T-helper 17 cell (primary cell): Measurements from ENCODE around the gene ABLIM3. TPM values are rescaled to one million over a fixed set of nuclear protein-coding genes. Genes with fewer than 3 reads are reported as not detected.

ENCODE experiments used
- ATAC-seq: fragments of 150-1000 bp; cut with Tn5 transposase; 2 replicates; pipeline ENCODE4 v1.10.0; 2021; ENCODE audit warnings: mild to moderate bottlenecking, moderate library complexity
- DNase-seq, 3 donors: peaks; one replicate each; pipeline versions ENCODE4 v3.0.0 to v3.0.0-alpha.2; 2020 to 2021
- H3K9me3 ChIP-seq: one replicate; pipeline ENCODE4 v1.7.0; 2013; ENCODE audit warnings: low read length, mild to moderate bottlenecking; ENCODE audit not compliant: control insufficient read depth, poor library complexity, severe bottlenecking
- H3K27ac Mint-ChIP-seq: one replicate; pipeline ENCODE4 v1.8.0; 2022; ENCODE audit warnings: mild to moderate bottlenecking, moderate library complexity, mixed read lengths
- H3K27me3 Mint-ChIP-seq: one replicate; pipeline ENCODE4 v1.8.0; 2022; ENCODE audit warnings: mixed read lengths
- H3K36me3 Mint-ChIP-seq: one replicate; pipeline ENCODE4 v1.8.0; 2022; ENCODE audit warnings: low read depth, mixed read lengths
- H3K4me1 Mint-ChIP-seq: one replicate; pipeline ENCODE4 v1.8.0; 2022; ENCODE audit warnings: mild to moderate bottlenecking, mixed read lengths
- H3K4me3 Mint-ChIP-seq: one replicate; pipeline ENCODE4 v1.8.0; 2022; ENCODE audit warnings: mild to moderate bottlenecking, moderate library complexity, mixed read lengths
- total RNA-seq, 4 donors: library from RNA in 2 of 4; stranded (reverse) in 2 of 4; gene quantifications; one replicate each; pipeline ENCODE4 v1.2.3 and lab custom pipeline; 2022 to 2026

The ABLIM3 gene
- total RNA-seq, 2 donors from 2014 or later, result 0.55 to 18.5 TPM

DNA sequence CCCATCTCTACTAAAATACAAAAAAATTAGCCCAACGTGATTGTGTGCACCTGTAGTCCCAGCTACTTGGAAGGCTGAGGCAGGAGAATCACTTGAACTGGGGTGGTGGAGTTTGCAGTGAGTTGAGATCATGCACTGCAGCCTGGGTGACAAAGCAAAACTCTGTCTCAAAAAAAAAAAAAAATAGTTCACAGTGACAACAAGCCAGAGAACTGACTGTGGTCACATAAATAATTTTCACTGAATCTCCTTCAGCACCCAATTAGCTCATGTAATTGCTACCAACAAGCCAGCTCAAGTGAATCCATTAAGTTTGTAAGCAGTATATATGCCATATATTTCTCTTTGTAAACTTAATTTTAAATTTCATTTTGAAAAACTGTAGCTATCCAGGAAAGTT lies 115.8 kb downstream of the ABLIM3 start:
- H3K4me1 Mint-ChIP-seq, result peaks cover 2% of the 10 kb centered on the region
- H3K36me3 Mint-ChIP-seq, result peaks cover 2% of the 10 kb centered on the region

DNA sequence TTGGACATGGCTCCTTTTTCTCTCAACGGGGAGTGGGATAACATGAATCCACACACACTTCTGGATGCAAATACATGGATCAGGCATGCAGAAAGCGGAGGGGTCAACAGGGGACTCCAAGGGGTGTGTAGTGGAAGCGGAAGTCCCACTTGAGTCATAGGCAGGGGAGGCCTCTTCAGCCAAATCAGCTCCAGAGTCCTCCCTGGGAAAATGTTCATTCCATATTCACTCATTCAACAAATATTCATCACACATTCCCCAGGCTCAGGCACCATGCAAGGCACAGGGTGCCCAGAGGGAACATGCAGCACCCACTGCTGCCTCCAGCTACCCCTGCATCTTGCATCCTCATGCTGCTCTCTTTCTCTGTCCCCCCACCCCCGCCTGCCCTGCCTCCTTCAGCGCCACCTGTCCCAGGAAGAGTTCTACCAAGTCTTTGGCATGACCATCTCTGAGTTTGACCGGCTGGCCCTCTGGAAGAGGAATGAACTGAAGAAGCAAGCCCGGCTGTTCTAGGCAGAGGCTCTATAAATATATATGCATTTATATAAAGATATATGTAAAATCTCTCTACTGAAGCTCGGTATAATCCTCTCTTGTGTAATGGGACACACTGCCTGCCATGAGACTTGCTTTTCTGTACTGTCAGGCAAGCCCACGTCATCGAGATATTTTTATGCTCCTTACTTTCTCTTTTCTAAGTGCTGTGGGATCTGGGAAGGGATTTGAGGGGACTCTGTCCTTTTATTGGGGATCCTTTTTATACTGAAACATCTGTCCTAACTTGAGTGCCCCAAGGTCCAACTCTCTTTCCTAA lies 116.8 kb downstream of the ABLIM3 start:
- Mint-ChIP-seq H3K36me3 (peaks cover 2% of the 10 kb centered on the region), H3K4me1 (peaks cover 2% of the 10 kb centered on the region), H3K4me3 (no peak overlapping the region), H3K27me3 (peaks cover 46% of the 10 kb centered on the region), H3K27ac (no peak overlapping the region)
- no peaks in the 10 kb centered on the region for H3K9me3 ChIP-seq
- ATAC-seq (no peak), DNase-seq (no peak)

More for the DNA sequence above, 115.8 kb downstream of the ABLIM3 start:
- DNase-seq (no peak), ATAC-seq (no peak)
- Mint-ChIP-seq H3K4me3 (no peak overlapping the region), H3K27me3 (peaks cover 37% of the 10 kb centered on the region), H3K27ac (no peak overlapping the region)
- H3K9me3 ChIP-seq, result no peaks in the 10 kb centered on the region

DNA sequence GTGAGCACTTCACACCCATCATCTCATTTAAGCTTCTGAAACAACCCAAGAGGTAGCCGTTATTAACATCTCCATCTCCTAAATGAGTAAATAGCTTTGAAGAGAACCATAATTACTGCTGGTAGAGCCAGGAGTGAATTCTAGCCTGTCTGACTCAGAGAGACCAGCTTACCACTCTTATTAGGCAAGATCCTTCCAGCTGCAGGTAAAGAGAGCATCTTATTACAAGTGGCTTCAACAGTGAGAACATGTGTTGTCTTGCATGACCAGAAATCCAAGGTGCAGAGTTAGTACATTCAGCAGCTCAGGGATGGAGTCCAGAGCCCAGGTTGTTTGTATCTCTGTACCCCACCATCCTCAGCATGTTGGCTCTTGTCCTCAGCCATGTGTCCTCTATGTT lies 119.5 kb downstream of the ABLIM3 start:
- Mint-ChIP-seq H3K36me3 (no peaks in the 10 kb centered on the region), H3K27ac (no peak overlapping the region), H3K4me1 (peaks cover 9% of the 10 kb centered on the region), H3K4me3 (no peak overlapping the region), H3K27me3 (peaks cover 56% of the 10 kb centered on the region)
- DNase-seq (no peak), ATAC-seq (no peak)
- H3K9me3 ChIP-seq, result no peaks in the 10 kb centered on the region

DNA sequence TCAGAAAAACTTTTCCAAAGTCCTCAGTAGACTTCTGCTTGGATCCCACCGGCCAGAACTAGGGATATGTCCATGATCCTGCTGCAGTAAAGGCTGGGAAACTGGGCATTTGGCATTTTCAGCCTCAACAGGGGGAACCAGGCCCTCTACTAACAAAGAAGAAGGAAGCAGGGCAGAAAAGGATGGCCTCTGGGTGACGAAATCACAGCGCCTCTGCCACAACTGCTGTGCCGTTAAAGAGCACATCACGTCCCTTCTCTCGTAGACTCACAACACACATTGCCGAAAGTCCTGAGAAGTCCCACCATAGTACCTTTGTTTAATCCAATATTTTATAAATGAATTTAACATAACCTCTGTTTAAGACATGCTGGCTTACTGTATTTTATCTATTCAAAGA lies 120.0 kb downstream of the ABLIM3 start:
- peaks cover 56% of the 10 kb centered on the region for H3K27me3 Mint-ChIP-seq
- DNase-seq (no peak), ATAC-seq (no peak)
- H3K36me3 Mint-ChIP-seq, result no peaks in the 10 kb centered on the region
- no peak overlapping the region for H3K27ac Mint-ChIP-seq
- H3K4me3 Mint-ChIP-seq, result no peak overlapping the region
- H3K9me3 ChIP-seq, result no peaks in the 10 kb centered on the region
- peaks cover 9% of the 10 kb centered on the region for H3K4me1 Mint-ChIP-seq

DNA sequence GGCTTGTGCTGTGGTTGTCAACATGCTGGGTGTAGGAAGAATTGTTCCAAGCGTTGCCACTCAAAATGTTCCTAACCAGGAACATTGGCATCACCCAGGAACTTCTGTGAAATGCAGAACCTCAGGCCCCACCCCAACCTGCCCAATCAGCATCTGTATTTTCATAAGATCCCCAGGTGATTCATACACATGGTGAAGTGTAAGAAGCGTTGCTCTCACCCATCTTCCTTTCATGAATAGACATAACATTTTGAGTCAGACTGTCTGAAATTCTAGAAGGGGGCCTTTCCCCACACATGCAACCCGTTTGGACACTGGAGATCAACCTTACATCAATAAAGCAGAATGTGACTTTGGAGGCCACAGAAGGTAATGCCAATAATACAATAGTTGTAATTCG lies 121.0 kb downstream of the ABLIM3 start:
- Mint-ChIP-seq H3K4me3 (no peak overlapping the region), H3K27ac (no peak overlapping the region), H3K4me1 (peaks cover 9% of the 10 kb centered on the region), H3K27me3 (peaks cover 56% of the 10 kb centered on the region), H3K36me3 (no peaks in the 10 kb centered on the region)
- no peak for DNase-seq
- no peak for ATAC-seq
- H3K9me3 ChIP-seq, result no peaks in the 10 kb centered on the region

DNA sequence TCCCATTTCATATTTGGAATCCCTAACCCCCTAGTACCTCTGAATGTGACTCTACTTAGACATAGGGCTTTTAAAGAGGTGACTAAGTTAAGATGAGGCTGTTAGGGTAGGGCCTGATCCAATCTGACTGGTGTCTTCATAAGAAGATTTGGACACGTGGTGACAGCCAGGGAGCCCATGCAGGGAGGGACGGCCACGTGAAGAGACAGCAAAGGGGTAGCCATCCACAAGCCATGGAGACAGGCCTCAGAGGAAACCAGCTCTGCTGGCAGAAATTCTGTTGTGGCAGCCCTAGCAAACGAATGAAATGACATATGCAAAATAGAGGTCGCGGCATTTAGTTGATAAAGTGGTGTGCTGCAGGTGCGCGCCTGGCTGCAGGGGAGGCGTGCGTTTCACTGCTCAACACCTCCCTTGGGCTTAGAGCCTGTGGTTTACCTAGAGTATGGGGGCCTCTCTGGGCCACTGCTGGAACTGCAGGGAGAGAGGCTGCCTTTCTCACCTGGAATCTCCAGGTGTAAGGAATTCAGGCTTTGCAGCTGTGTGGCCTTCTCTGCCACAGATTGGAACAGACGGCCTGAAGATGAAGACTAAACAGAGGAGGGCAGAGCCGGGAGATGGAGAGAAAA lies 123.3 kb downstream of the ABLIM3 start:
- Mint-ChIP-seq H3K27ac (no peak overlapping the region), H3K4me1 (peaks cover 9% of the 10 kb centered on the region), H3K27me3 (peaks cover 42% of the 10 kb centered on the region), H3K4me3 (no peak overlapping the region), H3K36me3 (no peaks in the 10 kb centered on the region)
- DNase-seq, result peak; percentile 30 to 44 (median 39)
- H3K9me3 ChIP-seq, result peaks cover 9% of the 10 kb centered on the region
- peak; percentile 96 for ATAC-seq

DNA sequence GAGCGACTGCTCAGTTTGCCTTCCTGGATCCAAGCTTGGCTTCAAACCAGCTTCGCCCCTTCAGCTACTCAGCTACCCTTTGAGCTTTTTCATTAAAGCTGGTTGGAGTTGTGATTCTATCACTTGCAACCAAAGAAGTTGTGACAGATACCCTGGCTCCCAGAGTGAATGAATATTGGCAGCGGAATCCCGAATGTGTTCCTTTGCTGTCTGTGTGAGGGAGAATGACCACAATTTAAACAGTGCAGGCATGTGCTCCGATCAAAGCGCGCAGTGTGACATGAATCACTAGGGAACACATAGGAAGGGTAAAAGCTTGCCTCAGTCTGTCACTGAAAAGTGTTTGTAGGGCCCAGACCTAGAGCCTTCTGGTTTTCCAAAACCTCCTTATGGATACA lies 123.8 kb downstream of the ABLIM3 start:
- peaks cover 9% of the 10 kb centered on the region for H3K4me1 Mint-ChIP-seq
- H3K27me3 Mint-ChIP-seq, result peaks cover 37% of the 10 kb centered on the region
- no peak overlapping the region for H3K27ac Mint-ChIP-seq
- ATAC-seq (no peak), DNase-seq (no peak)
- peaks cover 9% of the 10 kb centered on the region for H3K9me3 ChIP-seq
- no peak overlapping the region for H3K4me3 Mint-ChIP-seq
- no peaks in the 10 kb centered on the region for H3K36me3 Mint-ChIP-seq

DNA sequence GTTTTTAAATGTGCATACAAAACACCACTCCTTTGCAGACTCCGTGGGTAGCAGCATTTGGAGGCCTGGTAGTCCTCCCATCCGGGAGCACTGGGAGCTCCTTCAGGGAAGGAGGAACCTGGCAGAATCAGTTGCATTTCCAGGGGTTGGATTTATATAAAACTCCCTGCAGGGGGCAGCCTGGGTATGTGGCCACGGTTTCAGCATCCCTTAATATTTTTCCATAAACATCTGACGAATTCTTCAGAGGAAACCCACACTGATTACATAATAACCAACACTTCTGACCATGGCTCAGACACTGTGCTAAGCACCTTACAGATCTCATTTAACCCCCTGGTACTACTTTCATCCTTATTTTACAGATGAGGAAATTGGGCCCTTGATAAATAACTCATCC lies 124.3 kb downstream of the ABLIM3 start:
- peaks cover 9% of the 10 kb centered on the region for H3K9me3 ChIP-seq
- peaks cover 9% of the 10 kb centered on the region for H3K4me1 Mint-ChIP-seq
- H3K4me3 Mint-ChIP-seq, result no peak overlapping the region
- no peak overlapping the region for H3K27ac Mint-ChIP-seq
- ATAC-seq, result no peak
- no peaks in the 10 kb centered on the region for H3K36me3 Mint-ChIP-seq
- no peak for DNase-seq
- peaks cover 36% of the 10 kb centered on the region for H3K27me3 Mint-ChIP-seq

DNA sequence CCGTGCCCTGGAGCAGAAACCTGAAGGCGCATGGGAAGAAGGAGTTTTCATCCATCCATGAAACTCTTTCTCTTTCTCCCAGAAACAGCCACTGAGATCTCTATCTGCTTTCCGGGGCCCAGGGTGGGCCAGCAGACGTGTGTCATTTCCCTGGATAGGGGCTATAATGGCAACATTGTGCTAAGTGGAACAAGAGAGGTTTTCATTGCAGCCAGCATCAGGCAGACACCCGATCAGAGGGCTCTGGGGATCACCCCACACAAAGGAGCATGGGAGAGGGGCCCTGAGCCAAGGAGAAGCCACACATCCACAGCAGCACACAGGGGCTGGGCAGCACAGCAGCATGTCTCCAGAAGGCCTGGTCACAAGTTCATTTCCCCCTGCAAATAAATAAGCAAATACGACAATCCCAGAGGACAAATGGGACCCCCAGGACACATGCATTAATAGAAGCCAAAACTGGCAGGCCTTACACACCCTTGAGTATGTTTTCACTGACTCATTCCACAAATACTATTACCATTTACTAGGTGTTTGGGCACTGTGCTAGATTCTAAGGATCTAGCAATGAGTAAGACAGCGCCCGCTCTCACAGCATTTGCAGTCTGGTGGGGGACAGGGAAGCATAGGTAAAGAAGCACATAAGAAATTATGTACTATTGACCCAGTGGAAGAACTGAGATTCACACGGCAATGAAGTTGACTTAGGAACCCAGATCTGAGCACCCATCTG lies 126.1 kb downstream of the ABLIM3 start:
- Mint-ChIP-seq H3K27me3 (peaks cover 37% of the 10 kb centered on the region), H3K4me1 (peaks cover 17% of the 10 kb centered on the region), H3K36me3 (peaks cover 3% of the 10 kb centered on the region), H3K27ac (no peak overlapping the region), H3K4me3 (no peak overlapping the region)
- ATAC-seq, result no peak
- peaks cover 9% of the 10 kb centered on the region for H3K9me3 ChIP-seq
- no peak for DNase-seq

DNA sequence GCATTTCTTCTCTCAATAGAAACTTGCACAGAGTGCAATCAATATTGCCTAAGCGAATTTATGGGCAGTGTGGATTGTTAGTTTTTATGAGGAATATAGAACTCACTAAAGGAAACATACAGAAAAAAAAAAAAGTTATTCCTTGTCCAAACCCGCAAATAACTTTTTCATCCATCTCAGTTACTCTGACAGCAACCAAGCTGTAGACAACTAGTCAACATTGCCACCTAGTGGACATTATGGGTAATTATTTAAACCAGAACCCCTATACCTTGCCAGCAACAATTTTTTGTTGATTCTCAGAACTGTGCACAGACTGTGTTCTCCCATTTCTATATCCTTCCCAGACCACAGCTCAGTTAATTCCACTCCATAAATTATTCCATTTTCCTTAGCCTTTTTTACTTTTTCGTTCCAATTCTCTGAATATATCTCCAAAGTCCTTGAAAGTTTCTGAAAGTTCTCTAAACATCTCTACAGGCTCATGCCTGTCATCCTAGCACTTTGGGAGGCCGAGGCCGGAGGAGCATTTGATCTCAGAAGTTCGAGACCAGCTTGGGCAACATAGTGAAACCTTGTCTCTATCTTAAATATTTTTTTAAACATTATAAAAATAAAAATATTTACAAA lies 127.8 kb downstream of the ABLIM3 start:
- peaks cover 9% of the 10 kb centered on the region for H3K9me3 ChIP-seq
- Mint-ChIP-seq H3K4me1 (peaks cover 17% of the 10 kb centered on the region), H3K27me3 (peaks cover 43% of the 10 kb centered on the region), H3K36me3 (peaks cover 3% of the 10 kb centered on the region), H3K4me3 (no peak overlapping the region), H3K27ac (no peak overlapping the region)
- no peak for DNase-seq
- ATAC-seq, result peak; percentile 60

DNA sequence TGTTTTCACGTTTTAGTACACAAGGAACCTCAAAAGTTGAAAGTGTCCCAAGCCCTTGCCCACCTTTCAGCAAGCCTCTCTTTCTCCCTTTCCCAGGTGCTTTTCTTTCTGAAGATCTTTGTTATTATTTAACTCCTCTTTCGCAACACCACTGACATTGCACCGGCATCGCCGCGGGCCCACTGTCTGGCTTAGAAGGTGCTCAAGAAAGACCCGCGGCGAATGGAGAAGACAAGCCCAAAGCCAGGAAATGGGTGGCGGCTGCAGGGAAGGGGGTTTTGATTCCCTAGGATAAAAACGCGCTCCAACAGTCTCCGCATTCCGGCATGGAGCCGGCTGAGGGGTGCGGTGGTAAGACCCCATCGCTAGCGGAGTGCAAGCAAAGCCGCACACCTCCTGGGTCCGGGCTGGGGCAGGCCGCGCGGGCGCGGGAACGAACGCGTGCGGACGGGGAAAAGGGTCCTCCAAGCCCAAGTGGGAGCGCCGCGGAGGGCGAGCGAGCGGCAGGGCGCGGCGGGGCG lies 130.0 kb downstream of the ABLIM3 start:
- H3K4me1 Mint-ChIP-seq, result peaks cover 10% of the 10 kb centered on the region
- H3K27me3 Mint-ChIP-seq, result peaks cover 57% of the 10 kb centered on the region
- peaks cover 3% of the 10 kb centered on the region for H3K36me3 Mint-ChIP-seq
- no peak overlapping the region for H3K27ac Mint-ChIP-seq
- H3K4me3 Mint-ChIP-seq, result peak overlapping the region; percentile 85
- H3K9me3 ChIP-seq, result peaks cover 9% of the 10 kb centered on the region
- no peak for DNase-seq
- no peak for ATAC-seq

DNA sequence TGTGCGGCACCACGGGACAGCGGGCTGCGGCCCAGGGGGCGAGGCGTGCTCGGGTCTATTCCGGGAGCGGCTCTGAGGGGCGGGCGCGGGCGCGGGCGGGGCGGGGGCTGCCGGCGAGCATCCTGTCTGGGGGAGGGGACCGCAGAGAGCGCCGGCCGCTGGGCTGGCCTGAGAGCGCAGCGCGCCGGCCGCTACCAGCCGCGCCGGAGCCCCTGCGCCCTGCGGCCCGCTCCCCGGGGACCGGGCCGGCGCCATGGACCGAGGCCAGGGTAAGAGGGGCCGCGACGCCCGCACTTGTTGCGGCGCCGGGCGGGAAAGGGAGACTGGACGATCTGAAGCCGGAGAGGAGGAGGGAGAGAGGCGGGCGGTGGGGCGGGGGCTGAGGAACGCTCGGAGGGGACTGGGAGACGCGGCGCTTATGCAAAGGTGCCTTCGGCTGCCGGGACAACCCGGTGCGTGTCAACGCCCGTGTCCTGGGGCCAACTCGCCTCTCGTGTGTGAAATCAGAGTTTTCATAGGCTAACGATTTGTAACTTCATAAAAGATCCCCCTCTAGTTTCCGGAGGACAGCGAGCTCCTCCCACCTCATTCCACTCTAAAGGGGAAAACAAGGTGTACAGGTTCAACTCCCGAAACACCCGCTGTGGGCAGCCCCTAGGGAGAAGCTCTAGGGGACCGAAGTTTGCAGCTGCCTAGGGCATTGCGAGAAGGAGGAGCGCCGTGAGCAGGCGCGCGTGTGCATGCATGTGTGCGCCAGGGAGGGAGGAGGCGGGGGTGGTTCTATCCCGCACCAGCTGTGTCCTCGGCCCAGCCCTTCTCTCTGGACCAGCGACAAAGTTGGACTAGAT lies 130.6 kb downstream of the ABLIM3 start, which contains the start of gene AFAP1L1:
AFAP1L1 (plus strand) TSS at position 144 of the 848 bp plus-strand sequence; CDS start at position 254, 110 bp downstream.
- peaks cover 9% of the 10 kb centered on the region for H3K9me3 ChIP-seq
- H3K27ac Mint-ChIP-seq, result no peak within 1 kb of the TSS
- peaks cover 10% of the 10 kb centered on the region for H3K4me1 Mint-ChIP-seq
- peak; percentile 50 for ATAC-seq
- no peak for DNase-seq
- H3K27me3 Mint-ChIP-seq, result peaks cover 64% of the 10 kb centered on the region
- H3K36me3 Mint-ChIP-seq, result peaks cover 3% of the 10 kb centered on the region
- peak within 1 kb of the TSS; percentile 87 for H3K4me3 Mint-ChIP-seq
